HepG2 (cell line): Measurements from ENCODE around the gene PLIN1. TPM values are rescaled to one million over a fixed set of nuclear protein-coding genes. Genes with fewer than 3 reads are reported as not detected.

Source experiments
- ARID4A ChIP-seq: sonication (generic); formaldehyde crosslinking; IDR thresholded peaks from 2 replicates; pipeline ENCODE4 v1.5.0; 2020; ENCODE audit warnings: mild to moderate bottlenecking, missing genetic modification reagents, borderline replicate concordance
- BORCS8-MEF2B ChIP-seq: sonication (generic); formaldehyde crosslinking; IDR thresholded peaks from 2 replicates; pipeline ENCODE4 v1.8.0; 2022; ENCODE audit warnings: mild to moderate bottlenecking, missing genetic modification reagents
- CREM ChIP-seq, 2 experiments: sonication (generic) in 1 of 2; formaldehyde crosslinking in 1 of 2; IDR thresholded peaks; 2 replicates each; pipeline versions ENCODE4 v1.4.0 to v1.6.1; 2016 to 2020; ENCODE audit warnings: antibody characterized with exemption in 1 of 2, mild to moderate bottlenecking in 1 of 2, missing genetic modification reagents in 1 of 2
- EZH2 ChIP-seq: conservative IDR thresholded peaks from 2 replicates; pipeline ENCODE4 v1.6.1; 2012; ENCODE audit warnings: mild to moderate bottlenecking, low read depth, low read length, moderate library complexity
- FLYWCH1 ChIP-seq: sonication (generic); formaldehyde crosslinking; IDR thresholded peaks from 2 replicates; pipeline ENCODE4 v1.8.1; 2023; ENCODE audit warnings: mild to moderate bottlenecking, missing genetic modification reagents
- GFI1 ChIP-seq: sonication (generic); formaldehyde crosslinking; IDR thresholded peaks from 2 replicates; pipeline ENCODE4 v1.5.0; 2020; ENCODE audit warnings: missing genetic modification reagents, mild to moderate bottlenecking, borderline replicate concordance
- NFATC3 ChIP-seq: sonication (generic); formaldehyde crosslinking; IDR thresholded peaks from 2 replicates; pipeline ENCODE4 v1.5.1; 2020; ENCODE audit warnings: mild to moderate bottlenecking, missing genetic modification reagents
- NR0B2 ChIP-seq: sonication (generic); formaldehyde crosslinking; IDR thresholded peaks from 2 replicates; pipeline ENCODE4 v1.4.0; 2020; ENCODE audit warnings: mild to moderate bottlenecking, missing genetic modification reagents
- NR3C1 ChIP-seq: sonication (generic); formaldehyde crosslinking; IDR thresholded peaks from 2 replicates; pipeline ENCODE4 v1.4.0; 2020; ENCODE audit warnings: missing genetic modification reagents
- PRDM10 ChIP-seq: sonication (generic); formaldehyde crosslinking; IDR thresholded peaks from 2 replicates; pipeline ENCODE4 v1.4.0; 2020; ENCODE audit warnings: low read depth, missing genetic modification reagents
- PRPF4 ChIP-seq: fragments of 200-400 bp; formaldehyde crosslinking; IDR thresholded peaks from 2 replicates; pipeline ENCODE4 v1.6.1; 2016; ENCODE audit warnings: low read length, low read depth; ENCODE audit not compliant: poor library complexity, severe bottlenecking
- REPIN1 ChIP-seq: sonication (generic); formaldehyde crosslinking; IDR thresholded peaks from 2 replicates; pipeline ENCODE4 v1.8.0; 2022; ENCODE audit warnings: missing genetic modification reagents, low read depth, mild to moderate bottlenecking, borderline replicate concordance
- SETDB1 ChIP-seq: sonication (generic); formaldehyde crosslinking; IDR thresholded peaks from 2 replicates; pipeline ENCODE4 v1.5.1; 2020; ENCODE audit warnings: missing genetic modification reagents, mild to moderate bottlenecking, borderline replicate concordance
- SSRP1 ChIP-seq: IDR thresholded peaks from 2 replicates; pipeline ENCODE4 v1.6.1; 2016; ENCODE audit warnings: control low read depth
- ZBTB21 ChIP-seq: sonication (generic); formaldehyde crosslinking; IDR thresholded peaks from 2 replicates; pipeline ENCODE4 v1.4.0; 2020; ENCODE audit warnings: missing genetic modification reagents
- ZNF143 ChIP-seq: sonication (generic); formaldehyde crosslinking; IDR thresholded peaks from 2 replicates; pipeline ENCODE4 v1.4.0; 2020; ENCODE audit warnings: missing genetic modification reagents
- ZNF230 ChIP-seq: sonication (generic); formaldehyde crosslinking; IDR thresholded peaks from 2 replicates; pipeline ENCODE4 v1.4.0; 2020; ENCODE audit warnings: mild to moderate bottlenecking, missing genetic modification reagents
- ZNF576 ChIP-seq: sonication (generic); formaldehyde crosslinking; IDR thresholded peaks from 2 replicates; pipeline ENCODE4 v1.4.0; 2020; ENCODE audit warnings: mild to moderate bottlenecking, missing genetic modification reagents
- ZNF788 ChIP-seq: sonication (generic); formaldehyde crosslinking; IDR thresholded peaks from 2 replicates; pipeline ENCODE4 v1.5.0; 2020; ENCODE audit warnings: mild to moderate bottlenecking, missing genetic modification reagents, borderline replicate concordance
- polyA plus RNA-seq, 8 experiments: library from polyadenylated mRNA; depleted of rRNA in 3 of 8; stranded (reverse) in 7 of 8; unstranded in 1 of 8; fragments of >200 nt; fragmentation: Illumina TruSeq in 4 of 8; extraction: Trizol in 4 of 8; gene quantifications; 2 replicates each; pipeline versions ENCODE4 v1.2.1 to v1.2.3, GENCODE V29; 2011 to 2016; ENCODE audit warnings: low read depth in 4 of 8, missing spikeins in 1 of 8, mixed read lengths in 1 of 8; ENCODE audit not compliant: insufficient read depth in 1 of 8
- total RNA-seq, 5 experiments: library from RNA; depleted of rRNA; stranded (reverse); fragments of >200 nt; fragmentation: Illumina TruSeq; extraction: Trizol; gene quantifications; 2 replicates each; pipeline ENCODE4 v1.2.3, GENCODE V29; 2016; ENCODE audit warnings: low read depth in 1 of 5

The PLIN1 gene
- total and polyA plus RNA-seq, 2 of the 13 experiments (the other 11 are each of a cell fraction or from before 2014, with no cell fraction given): 0.74 to 1.2 TPM

GRCh38 chr15:89654847-89655805, 24.0 kb downstream of the PLIN1 start, which contains the start of gene KIF7 (continued):
- TF ChIP-seq PRDM10 (CRISPR knock-in tag): no peak
- TF ChIP-seq ZNF230: no peak
- no peak for TF ChIP-seq FLYWCH1
- 0 out of 2 replicates have a peak, but pooled peaks have one; percentile 55 for TF ChIP-seq ZNF576 (CRISPR knock-in tag)
- no peak for TF ChIP-seq GFI1 (CRISPR knock-in tag)
- TF ChIP-seq NFATC3 (CRISPR knock-in tag): 0 out of 2 replicates have a peak, but pooled peaks have one; percentile 70
- no peak for TF ChIP-seq SETDB1 (CRISPR knock-in tag)
- TF ChIP-seq ZNF143: no peak
- TF ChIP-seq PRPF4: no peak
- peak; percentile 56; the same call in 1 of the 2 replicates for TF ChIP-seq BORCS8-MEF2B
- 0 out of 2 replicates have a peak, but pooled peaks have one; percentile 29 for TF ChIP-seq ZNF788 (CRISPR knock-in tag)
- TF ChIP-seq NR0B2 (CRISPR knock-in tag): peak; percentile 53; the same call in 1 of the 2 replicates
- 0 out of 2 replicates have a peak, but pooled peaks have one; percentile 21 for TF ChIP-seq REPIN1 (CRISPR knock-in tag)
- peak; percentile 24; the same call in 1 of the 2 replicates for TF ChIP-seq ARID4A (CRISPR knock-in tag)
- peak; percentile 42; the same call in 1 of the 2 replicates for TF ChIP-seq CREM (IDR thresholded peaks at IDR 0.05)
- TF ChIP-seq CREM (CRISPR knock-in tag; IDR thresholded peaks at IDR 0.05): no peak
- TF ChIP-seq EZH2: no peak
- TF ChIP-seq SSRP1 (CRISPR knock-in tag): no peak
- no peak for TF ChIP-seq NR3C1 (CRISPR knock-in tag)
- TF ChIP-seq ZBTB21: no peak
